ENCODE data around the gene KSR1. TPM values are rescaled to one million over a fixed set of nuclear protein-coding genes. Genes with fewer than 3 reads are reported as not detected.
A peak's percentile ranks its signal among the peaks of the same experiment; 100 is the strongest.

Gene KSR1
- total and polyA plus RNA-seq, 9 of the 15 experiments (the other 6 are each of a cell fraction or from before 2014, with no cell fraction given): 1.4 to 51.7 (median 18.4) TPM

DNA sequence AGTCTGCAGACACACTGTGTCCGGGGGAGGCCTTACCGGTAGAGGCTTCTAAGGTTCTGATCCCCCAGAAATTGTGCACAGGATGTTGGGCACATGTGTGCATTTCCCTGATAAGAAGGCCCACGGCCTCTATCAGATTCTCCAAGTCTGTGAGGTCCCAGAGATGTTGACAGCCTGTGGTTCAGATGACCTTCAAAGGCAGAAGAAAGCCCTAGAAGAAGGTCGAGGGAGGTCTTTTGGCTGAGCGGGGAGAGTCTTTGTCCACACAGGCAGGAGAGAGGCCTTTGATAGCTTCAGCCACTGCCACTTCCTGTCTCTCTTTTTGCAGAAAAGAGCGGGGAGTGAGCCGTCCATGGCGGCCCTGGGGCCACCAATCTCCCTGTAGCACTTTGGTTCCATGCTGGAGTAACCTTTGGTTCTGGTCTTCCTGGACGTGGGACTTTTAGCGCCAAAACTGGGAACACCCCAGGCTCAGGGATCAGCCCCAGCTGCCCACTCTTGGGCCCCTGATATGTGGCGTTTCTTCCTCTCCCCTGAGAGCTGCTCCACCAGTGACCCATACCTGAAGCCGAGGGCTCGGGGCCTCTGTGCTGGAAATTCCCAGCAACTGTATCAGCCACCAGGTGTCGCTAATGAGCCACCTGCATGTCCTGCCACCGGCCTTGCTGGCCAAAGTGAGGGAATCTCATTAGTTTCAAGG lies 146.6 kb downstream of the KSR1 start:
- ChIA-PET POLR2A (interaction anchor here (0.7 to 1.7 kb wide), 5 partner anchors 11 to 308 kb away, joined by 3 to 7 read pairs (median 4); no protein-coding TSS in a partner anchor), CTCF (ENCODE audit: low intra/inter-chr PET ratio) (interaction anchor here (0.8 to 5.1 kb wide), 8 partner anchors 48 to 632 kb away, joined by 4 to 60 read pairs (median 11); no protein-coding TSS in a partner anchor)
- Histone ChIP-seq H3K4me1 (replicated peaks in 1 of 2; ENCODE audit: control insufficient read depth in 2 of 2, insufficient read depth in 2 of 2, low read length in 2 of 2) (peaks cover 38 to 43% of the 10 kb centered on the region in 2 experiments), H3K79me2 (ENCODE audit: control insufficient read depth, insufficient read depth, low read length) (no peaks in the 10 kb centered on the region; the same call in 2 of the 3 replicates), H3K9me3 (replicated peaks; ENCODE audit: control insufficient read depth, insufficient read depth, low read depth, low read length) (no peaks in the 10 kb centered on the region), H3K9me1 (ENCODE audit: control insufficient read depth, insufficient read depth, low read length) (no peaks in the 10 kb centered on the region), H3K27me3 (ENCODE audit: control insufficient read depth in 2 of 2, insufficient read depth in 2 of 2, low read length in 2 of 2) (no peaks in the 10 kb centered on the region), H3K9ac (ENCODE audit: insufficient read depth in 1 of 2, low read depth in 2 of 2, low read length in 2 of 2) (peak overlapping the region; percentile 72 to 85), H3K36me3 (ENCODE audit: control insufficient read depth, insufficient read depth, low read length) (peaks cover 74% of the 10 kb centered on the region), H3K4me2 (ENCODE audit: insufficient read depth, low read length) (peak overlapping the region; percentile 71), H2AFZ (ENCODE audit: low read depth, low read length) (peak overlapping the region; percentile 73), H3K4me3 (no peak overlapping the region), H3K27ac (ENCODE audit: extremely low read depth, low read depth, low read length) (peak overlapping the region; percentile 92), H4K20me1 (replicated peaks; ENCODE audit: control insufficient read depth, insufficient read depth, low read length) (no peaks in the 10 kb centered on the region)
- intact Hi-C loops (cut with micrococcal nuclease): loop anchor here (1.0 to 2.0 kb wide), 4 partner anchors 48 to 250 kb away; no protein-coding TSS in a partner anchor
- peak; percentile 97 for FAIRE-seq
- no TSS peak for BruUV-seq (replicated peaks)
- peak; percentile 88 to 93 (median 90) for DNase-seq (ENCODE audit: extremely low read depth in 1 of 4, low spot score in 3 of 4)
- in situ Hi-C loops (cut with MboI): loop anchor here (10.0 kb wide), 1 partner anchor 358 kb away; no protein-coding TSS in a partner anchor
- WGBS (ENCODE audit: insufficient coverage, low coverage, missing lambda C conversion rate): under 1% methylated on average over 13 of the region's 15 CpGs
- ATAC-seq: peak; percentile 83
- peak; percentile 67; the same call in 1 of the 2 replicates for TF ChIP-seq CC2D1A (IDR thresholded peaks at IDR 0.05)
- no peak for TF ChIP-seq ZNF224 (CRISPR knock-in tag; IDR thresholded peaks at IDR 0.05)
- TF ChIP-seq, protein P1, sequence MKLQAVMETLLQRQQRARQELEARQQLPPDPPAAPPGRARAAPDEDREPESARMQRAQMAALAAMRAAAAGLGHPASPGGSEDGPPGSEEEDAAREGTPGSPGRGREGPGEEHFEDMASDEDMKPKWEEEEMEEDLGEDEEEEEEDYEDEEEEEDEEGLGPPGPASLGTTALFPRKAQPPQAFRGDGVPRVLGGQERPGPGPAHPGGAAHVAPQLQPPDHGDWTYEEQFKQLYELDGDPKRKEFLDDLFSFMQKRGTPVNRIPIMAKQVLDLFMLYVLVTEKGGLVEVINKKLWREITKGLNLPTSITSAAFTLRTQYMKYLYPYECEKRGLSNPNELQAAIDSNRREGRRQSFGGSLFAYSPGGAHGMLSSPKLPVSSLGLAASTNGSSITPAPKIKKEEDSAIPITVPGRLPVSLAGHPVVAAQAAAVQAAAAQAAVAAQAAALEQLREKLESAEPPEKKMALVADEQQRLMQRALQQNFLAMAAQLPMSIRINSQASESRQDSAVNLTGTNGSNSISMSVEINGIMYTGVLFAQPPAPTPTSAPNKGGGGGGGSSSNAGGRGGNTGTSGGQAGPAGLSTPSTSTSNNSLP (IDR thresholded peaks at IDR 0.05; ENCODE audit: borderline replicate concordance, low read depth, low read length): 0 out of 2 replicates have a peak, but pooled peaks have one; percentile 8
- TF ChIP-seq MTA1 (IDR thresholded peaks at IDR 0.05; ENCODE audit: borderline replicate concordance): peak; percentile 76
- peak; percentile 87 for TF ChIP-seq ZEB2 (IDR thresholded peaks at IDR 0.05)
- no peak for TF ChIP-seq FOXJ3 (CRISPR knock-in tag; IDR thresholded peaks at IDR 0.05)
- no peak for TF ChIP-seq POU5F1 (IDR thresholded peaks at IDR 0.05; ENCODE audit: borderline replicate concordance, low read depth, low read length, partially characterized antibody)
- TF ChIP-seq, protein P2, sequence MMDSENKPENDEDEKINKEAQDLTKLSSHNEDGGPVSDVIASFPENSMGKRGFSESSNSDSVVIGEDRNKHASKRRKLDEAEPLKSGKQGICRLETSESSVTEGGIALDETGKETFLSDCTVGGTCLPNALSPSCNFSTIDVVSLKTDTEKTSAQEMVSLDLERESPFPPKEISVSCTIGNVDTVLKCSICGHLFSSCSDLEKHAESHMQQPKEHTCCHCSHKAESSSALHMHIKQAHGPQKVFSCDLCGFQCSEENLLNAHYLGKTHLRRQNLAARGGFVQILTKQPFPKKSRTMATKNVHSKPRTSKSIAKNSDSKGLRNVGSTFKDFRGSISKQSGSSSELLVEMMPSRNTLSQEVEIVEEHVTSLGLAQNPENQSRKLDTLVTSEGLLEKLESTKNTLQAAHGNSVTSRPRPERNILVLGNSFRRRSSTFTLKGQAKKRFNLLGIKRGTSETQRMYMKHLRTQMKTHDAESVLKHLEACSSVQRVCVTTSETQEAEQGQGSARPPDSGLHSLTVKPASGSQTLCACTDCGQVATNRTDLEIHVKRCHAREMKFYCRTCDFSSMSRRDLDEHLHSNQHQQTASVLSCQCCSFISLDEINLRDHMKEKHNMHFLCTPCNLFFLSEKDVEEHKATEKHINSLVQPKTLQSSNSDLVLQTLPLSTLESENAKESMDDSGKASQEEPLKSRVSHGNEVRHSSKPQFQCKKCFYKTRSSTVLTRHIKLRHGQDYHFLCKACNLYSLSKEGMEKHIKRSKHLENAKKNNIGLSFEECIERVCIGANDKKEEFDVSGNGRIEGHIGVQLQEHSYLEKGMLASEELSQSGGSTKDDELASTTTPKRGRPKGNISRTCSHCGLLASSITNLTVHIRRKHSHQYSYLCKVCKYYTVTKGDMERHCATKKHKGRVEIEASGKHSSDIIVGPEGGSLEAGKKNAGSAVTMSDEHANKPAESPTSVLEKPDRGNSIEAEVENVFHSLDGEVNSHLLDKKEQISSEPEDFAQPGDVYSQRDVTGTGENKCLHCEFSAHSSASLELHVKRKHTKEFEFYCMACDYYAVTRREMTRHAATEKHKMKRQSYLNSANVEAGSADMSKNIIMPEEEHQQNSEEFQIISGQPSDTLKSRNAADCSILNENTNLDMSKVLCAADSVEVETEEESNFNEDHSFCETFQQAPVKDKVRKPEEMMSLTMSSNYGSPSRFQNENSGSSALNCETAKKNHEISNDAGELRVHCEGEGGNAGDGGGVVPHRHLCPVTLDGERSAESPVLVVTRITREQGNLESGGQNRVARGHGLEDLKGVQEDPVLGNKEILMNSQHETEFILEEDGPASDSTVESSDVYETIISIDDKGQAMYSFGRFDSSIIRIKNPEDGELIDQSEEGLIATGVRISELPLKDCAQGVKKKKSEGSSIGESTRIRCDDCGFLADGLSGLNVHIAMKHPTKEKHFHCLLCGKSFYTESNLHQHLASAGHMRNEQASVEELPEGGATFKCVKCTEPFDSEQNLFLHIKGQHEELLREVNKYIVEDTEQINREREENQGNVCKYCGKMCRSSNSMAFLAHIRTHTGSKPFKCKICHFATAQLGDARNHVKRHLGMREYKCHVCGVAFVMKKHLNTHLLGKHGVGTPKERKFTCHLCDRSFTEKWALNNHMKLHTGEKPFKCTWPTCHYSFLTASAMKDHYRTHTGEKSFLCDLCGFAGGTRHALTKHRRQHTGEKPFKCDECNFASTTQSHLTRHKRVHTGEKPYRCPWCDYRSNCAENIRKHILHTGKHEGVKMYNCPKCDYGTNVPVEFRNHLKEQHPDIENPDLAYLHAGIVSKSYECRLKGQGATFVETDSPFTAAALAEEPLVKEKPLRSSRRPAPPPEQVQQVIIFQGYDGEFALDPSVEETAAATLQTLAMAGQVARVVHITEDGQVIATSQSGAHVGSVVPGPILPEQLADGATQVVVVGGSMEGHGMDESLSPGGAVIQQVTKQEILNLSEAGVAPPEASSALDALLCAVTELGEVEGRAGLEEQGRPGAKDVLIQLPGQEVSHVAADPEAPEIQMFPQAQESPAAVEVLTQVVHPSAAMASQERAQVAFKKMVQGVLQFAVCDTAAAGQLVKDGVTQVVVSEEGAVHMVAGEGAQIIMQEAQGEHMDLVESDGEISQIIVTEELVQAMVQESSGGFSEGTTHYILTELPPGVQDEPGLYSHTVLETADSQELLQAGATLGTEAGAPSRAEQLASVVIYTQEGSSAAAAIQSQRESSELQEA (IDR thresholded peaks at IDR 0.05; ENCODE audit: low read depth): no peak
- TF ChIP-seq, protein P3, sequence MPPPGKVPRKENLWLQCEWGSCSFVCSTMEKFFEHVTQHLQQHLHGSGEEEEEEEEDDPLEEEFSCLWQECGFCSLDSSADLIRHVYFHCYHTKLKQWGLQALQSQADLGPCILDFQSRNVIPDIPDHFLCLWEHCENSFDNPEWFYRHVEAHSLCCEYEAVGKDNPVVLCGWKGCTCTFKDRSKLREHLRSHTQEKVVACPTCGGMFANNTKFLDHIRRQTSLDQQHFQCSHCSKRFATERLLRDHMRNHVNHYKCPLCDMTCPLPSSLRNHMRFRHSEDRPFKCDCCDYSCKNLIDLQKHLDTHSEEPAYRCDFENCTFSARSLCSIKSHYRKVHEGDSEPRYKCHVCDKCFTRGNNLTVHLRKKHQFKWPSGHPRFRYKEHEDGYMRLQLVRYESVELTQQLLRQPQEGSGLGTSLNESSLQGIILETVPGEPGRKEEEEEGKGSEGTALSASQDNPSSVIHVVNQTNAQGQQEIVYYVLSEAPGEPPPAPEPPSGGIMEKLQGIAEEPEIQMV (tag; conservative IDR thresholded peaks at IDR 0.05; ENCODE audit: low read depth): no peak
